ENCODE measurements around the gene RBM45. TPM values are rescaled to one million over a fixed set of nuclear protein-coding genes. Genes with fewer than 3 reads are reported as not detected.
"Not testable (repeated sequence)": the region's sequence is repeated elsewhere in the genome, so short reads cannot be mapped to it uniquely, and the experiment has no call there.

RBM45 gene
- polyA plus RNA-seq, 4 donors: 17.6 to 24.8 (median 21.9) TPM

GRCh38 chr2:178106053-178106452 is 6.2 kb upstream of the RBM45 start:
- DNase-seq (ENCODE audit: low read depth in 4 of 4, low spot score in 3 of 4): no peak

DNA sequence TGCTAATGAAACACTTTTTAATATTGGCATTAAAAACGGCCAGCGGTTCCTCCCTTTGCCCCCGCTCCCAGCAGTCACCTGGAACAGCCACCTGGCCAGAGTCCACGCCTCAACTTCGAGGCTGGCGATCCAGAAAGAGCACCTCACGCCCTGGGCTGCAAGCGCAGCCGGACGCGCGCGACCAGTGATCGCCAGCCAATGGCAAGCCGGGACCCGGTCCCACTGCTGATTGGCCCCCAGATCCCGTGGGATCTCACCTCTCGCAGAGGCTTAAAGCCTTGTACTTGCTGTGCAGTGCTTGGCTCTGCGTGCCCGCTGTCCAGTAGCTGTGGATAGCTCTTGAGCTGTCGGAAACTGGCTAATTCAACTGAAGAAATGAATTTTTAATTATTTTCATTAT is 4.1 kb upstream of the RBM45 start:
- DNase-seq (ENCODE audit: low read depth in 4 of 4, low spot score in 3 of 4): no peak

DNA sequence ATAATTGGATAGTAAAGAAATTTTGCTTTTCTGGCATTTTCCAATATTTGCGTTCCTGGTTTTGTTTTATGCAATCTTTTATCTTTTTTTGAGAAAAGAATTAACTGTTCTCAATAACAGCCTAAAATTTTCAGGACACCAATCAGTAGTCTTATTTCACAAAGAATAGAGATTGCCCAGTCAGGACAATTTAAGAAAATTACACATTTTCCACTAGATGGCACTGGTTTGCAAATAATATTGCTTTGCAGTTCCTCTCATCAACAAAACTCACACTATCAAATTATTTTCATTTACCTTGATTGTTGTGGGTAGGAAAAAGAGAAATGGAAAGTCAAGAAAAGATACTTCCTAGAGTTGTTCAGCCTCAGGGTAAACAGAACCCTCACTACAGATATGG is 2.4 kb upstream of the RBM45 start:
- peak in 2 of 4 donors; percentile 10 to 21 for DNase-seq (ENCODE audit: low read depth in 4 of 4, low spot score in 3 of 4)

DNA sequence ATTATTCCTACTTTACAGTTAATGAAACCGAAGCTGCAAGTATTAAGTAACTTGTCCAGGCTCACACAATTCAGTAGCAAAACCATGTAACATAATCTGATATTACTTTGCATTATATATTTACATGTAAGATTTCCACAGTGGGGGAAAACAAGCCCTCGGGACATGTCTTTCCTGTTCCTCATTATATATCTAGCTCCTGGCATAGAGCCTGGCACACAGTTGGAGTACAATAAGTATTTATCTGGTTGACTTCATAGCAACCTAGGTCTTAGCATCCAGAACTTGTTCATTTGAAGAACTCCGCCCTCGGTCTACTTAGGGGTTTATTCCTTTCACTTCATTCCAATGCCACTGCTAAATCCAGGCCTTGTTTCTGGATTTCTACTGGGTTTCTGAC is 1.6 kb upstream of the RBM45 start:
- DNase-seq (ENCODE audit: low read depth in 4 of 4, low spot score in 3 of 4): no peak

DNA sequence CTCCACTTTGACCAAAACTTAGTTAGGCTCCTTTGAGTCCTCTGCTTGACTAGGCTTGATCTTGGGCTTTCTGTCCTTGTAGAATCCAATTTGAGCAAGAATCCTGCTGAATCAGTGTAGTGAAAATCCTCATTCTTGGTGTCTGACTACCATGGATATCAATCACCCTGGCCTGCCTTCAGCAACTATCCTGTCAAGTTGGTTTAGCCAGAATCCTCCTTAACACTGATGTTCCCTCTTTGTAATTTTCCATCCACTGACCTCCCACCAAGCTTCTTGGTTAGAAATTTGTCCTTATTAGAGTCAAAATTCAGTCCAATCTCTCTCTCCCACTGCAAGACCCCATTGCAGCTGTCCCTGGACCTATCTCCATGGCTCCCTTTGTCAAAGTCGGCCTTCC is 494 bp upstream of the RBM45 start:
- no peak for DNase-seq (ENCODE audit: low read depth in 4 of 4, low spot score in 3 of 4)

GRCh38 chr2:178114462-178114861 is 2.2 kb downstream of the RBM45 start:
- DNase-seq (ENCODE audit: low read depth in 4 of 4, low spot score in 3 of 4): no peak

- DNase-seq (ENCODE audit: low read depth in 4 of 4, low spot score in 3 of 4): no peak
Measured at GRCh38 chr2:178115271-178115670, 3.0 kb downstream of the RBM45 start.

GRCh38 chr2:178117725-178118124 is 5.5 kb downstream of the RBM45 start:
- DNase-seq (ENCODE audit: low read depth in 4 of 4, low spot score in 3 of 4): no peak

- DNase-seq (ENCODE audit: low read depth in 4 of 4, low spot score in 3 of 4): no peak
Measured at GRCh38 chr2:178119179-178119922, 7.1 kb downstream of the RBM45 start.

DNA sequence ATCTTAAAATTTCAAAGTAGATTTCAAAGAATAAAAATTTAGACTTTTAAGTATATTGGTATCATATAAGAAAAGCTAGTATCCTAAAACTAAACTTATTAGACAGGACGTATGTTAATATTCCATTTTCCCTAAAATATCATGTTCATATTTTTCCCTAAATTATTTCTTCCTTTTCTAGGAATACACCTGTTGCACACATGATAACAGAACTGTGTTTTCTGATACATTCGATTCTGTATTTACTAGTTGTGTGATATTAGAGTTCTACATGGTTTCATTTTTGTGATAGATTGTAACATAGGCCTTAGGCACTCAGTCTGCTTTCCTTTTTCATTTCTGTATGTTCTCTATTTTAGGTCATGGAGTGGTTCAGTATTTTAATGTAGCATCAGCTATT is 10.9 kb downstream of the RBM45 start:
- DNase-seq (ENCODE audit: low read depth in 4 of 4, low spot score in 3 of 4): no peak

- no peak for DNase-seq (ENCODE audit: low read depth in 4 of 4, low spot score in 3 of 4)
Measured at GRCh38 chr2:178125125-178125524, 12.9 kb downstream of the RBM45 start.

- no peak for DNase-seq (ENCODE audit: low read depth in 4 of 4, low spot score in 3 of 4)
Measured at GRCh38 chr2:178125862-178126261, 13.6 kb downstream of the RBM45 start.

DNA sequence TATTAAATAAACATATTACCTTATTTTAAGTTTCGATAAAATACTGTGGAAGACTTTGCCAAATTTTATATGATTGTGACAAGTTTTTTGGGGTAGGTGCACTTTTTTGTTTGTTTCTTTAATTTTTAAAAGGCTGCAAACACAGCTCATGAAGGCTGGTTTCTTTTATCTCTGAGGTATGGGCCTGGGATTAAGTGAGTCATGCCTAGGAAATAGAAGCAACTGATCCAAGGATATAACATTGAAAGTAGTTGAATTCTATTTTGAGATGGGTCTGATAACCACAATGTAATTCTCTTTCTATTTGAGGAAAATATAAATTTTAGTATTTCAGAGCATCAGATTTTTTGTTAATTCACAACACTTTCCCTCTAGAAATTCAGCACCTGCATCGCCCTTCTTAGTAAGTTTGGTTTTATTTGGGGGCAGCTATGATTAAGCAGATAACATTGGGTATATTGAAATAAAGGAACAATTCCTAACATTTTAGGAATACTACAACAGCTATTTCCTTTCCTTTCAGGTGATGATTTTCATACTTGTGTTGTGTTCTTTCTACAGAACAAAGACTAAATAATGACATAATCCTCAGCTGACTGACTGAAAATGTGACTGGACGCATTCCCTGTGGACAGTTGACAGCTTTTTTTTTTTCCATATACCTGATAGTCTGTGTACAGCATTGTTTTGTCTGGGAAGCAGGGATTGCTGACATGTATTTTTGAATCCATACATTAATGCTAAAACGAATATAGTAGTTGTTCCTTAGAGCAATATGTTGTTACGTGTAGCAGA is 16.8 kb downstream of the RBM45 start:
- DNase-seq (ENCODE audit: low read depth in 4 of 4, low spot score in 3 of 4): no peak

DNA sequence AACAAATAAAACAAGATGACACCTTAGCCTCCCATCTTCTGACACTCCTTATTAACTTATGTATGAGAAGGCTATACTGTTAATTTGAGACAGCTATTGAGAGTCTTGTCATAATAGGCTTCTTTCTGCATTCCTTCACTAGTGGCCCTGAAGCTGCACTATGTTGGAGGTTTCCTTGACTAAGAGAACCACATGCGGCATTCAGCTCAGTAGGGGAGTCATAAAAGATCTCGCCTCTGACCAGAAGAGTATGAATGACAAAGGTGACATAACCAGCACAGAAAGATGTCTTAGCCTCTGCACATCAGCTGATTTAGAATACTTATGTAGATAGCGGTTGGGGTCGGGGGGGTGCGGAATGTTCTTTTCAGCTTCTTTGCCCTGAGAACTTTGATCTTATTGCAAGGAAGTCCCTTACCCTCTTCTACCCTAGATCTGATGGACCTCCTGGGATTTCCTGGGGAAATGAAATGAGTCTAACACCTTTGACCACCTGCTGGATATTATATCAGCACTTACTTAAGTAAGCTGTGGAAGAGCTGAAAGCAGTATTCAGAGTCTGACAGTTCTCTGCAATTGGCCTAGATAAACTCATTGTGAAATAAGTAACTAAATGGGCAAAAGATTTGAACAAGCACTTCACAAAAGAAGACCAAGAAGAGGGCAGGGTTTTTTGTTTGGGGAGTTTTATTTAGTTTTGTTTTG is 24.2 kb downstream of the RBM45 start:
- no peak for DNase-seq (ENCODE audit: low read depth in 4 of 4, low spot score in 3 of 4)

- DNase-seq (ENCODE audit: low read depth in 4 of 4, low spot score in 3 of 4): peak in 3 of 4 donors; percentile 8 to 39 (median 16)
Measured at GRCh38 chr2:178142274-178143065, 30.2 kb downstream of the RBM45 start.

GRCh38 chr2:178143481-178143880 is 31.2 kb downstream of the RBM45 start:
- DNase-seq (ENCODE audit: low read depth in 4 of 4, low spot score in 3 of 4): no peak

DNA sequence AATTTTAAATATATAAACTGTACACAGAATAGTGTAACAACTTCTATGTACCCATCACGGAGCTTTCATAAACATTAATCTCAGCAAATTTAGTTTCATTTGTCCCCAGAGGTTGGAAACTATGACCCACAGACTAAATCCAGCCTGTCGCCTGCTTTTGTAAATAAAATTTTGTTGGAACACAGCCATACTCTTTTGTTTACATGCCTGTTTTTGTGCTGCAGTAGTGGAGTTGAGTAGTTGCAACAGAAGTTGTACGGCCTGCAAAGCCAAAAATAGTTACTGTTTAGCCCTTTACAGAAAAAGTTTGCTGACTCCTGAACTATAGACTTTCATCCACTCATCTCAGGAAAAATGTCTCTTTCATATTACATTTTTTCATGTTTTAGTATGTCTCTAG is 39.8 kb downstream of the RBM45 start:
- peak in 3 of 4 donors; percentile 5 to 12 (median 8) for DNase-seq (ENCODE audit: low read depth in 4 of 4, low spot score in 3 of 4)

DNA sequence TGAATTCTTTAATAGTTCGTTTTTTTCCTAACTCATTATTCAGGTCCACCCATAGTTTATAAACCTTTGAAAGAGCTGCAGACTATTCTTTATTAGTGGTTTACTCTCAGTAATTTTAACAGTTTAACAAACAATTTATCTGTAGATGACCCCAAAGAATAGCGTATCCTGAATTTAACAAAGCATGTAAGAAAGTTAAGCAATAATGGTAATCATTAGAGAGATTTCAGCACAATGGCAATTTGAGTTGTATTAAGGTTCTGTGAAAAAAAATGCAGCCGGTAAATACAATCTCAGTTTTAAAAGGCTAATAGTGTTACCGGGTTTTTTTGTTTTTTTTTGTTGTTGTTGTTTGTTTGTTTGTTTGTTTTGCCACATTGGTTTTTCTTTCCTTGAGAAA is 40.3 kb downstream of the RBM45 start:
- DNase-seq (ENCODE audit: low read depth in 4 of 4, low spot score in 3 of 4): no peak

DNA sequence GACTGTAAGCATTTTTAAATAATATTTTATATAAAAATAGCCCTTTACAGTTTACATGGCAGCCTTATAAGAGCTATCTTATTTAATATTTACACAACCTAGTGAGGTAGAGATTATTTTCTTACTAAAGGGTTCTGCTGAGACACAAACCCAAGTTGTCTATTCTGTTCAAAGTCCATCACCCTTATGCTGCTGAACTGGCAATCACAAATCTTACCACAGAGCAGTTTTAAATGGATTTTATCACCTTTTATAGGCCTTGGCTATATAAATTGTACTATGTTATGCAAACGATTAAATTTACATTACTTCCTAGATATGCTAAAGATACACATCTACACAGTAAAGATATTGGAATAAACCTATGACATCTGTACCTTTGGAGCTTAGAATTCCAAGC is 40.7 kb downstream of the RBM45 start:
- no peak for DNase-seq (ENCODE audit: low read depth in 4 of 4, low spot score in 3 of 4)

- DNase-seq (ENCODE audit: low read depth in 4 of 4, low spot score in 3 of 4): not testable (repeated sequence)
Measured at GRCh38 chr2:178153878-178154277, 41.6 kb downstream of the RBM45 start.

DNA sequence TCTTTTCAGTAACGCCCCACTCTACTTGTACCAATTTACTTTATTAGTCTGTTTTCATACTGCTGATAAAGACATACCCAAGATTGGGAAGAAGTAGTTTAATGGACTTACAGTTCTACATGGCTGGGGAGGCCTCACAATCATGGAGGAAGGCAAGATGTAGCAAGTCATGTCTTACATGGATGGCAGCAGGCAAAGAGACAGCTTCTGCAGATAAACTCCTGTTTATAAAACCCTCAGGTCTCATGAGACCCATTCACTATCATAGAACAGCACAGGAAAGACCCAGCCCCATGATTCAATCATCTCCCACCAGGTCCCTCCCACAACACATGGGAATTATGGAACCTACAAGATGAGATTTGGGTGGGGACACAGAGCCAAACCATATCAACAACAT is 43.3 kb downstream of the RBM45 start:
- no peak for DNase-seq (ENCODE audit: low read depth in 4 of 4, low spot score in 3 of 4)
